Stimulated activated CD8-positive, alpha-beta memory T cell treated with anti-CD3 and anti-CD28 coated beads, Interleukin-2, amount 100 ng/mL, for 1 hour (primary cell): ENCODE measurements around the gene PAPPA.

ENCODE experiments used
- DNase-seq, 2 donors: peaks; one replicate each; pipeline ENCODE4 v3.0.0-alpha.2; 2020; ENCODE audit warnings: low read depth in 2 of 2

The PAPPA gene

DNA sequence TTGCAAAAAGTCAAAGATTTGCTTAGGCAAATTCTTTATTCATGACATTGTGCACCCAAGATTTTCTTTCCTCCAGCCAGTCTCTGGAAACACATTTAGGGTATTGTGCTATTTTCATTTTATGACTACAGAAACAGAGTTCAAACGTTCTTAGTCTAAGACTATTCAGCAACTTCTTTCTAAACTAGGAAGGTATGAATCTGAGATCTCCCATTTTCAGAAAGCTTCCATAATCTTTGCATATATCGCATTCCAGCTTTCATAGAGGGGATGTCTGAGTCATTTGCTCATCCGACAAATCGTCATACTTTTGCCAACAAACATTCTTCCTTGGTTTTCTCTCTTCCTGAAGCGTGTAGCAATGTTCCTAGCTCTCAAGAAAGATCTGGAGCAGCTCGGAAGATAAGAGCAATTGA lies 1.6 kb upstream of the PAPPA start:
- DNase-seq: no peak

DNA sequence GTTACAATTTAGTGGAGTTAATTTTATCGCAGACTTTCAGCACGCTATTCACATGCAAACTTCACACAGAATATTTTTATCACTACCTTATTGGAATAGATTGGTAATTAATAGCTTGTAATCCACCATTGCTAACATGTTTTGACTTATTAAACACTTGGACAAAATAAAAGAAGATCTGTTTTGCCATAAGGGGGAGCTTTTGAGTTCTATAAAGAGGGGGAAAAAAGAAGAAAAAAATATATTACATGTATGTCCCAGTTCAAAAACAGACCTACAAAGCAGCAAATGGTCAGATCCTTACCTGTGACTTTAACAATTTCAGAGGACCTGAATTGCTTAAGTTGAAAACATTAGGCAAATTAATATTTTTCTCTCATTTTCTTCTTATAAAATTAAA lies 1.2 kb upstream of the PAPPA start:
- no peak for DNase-seq

DNA sequence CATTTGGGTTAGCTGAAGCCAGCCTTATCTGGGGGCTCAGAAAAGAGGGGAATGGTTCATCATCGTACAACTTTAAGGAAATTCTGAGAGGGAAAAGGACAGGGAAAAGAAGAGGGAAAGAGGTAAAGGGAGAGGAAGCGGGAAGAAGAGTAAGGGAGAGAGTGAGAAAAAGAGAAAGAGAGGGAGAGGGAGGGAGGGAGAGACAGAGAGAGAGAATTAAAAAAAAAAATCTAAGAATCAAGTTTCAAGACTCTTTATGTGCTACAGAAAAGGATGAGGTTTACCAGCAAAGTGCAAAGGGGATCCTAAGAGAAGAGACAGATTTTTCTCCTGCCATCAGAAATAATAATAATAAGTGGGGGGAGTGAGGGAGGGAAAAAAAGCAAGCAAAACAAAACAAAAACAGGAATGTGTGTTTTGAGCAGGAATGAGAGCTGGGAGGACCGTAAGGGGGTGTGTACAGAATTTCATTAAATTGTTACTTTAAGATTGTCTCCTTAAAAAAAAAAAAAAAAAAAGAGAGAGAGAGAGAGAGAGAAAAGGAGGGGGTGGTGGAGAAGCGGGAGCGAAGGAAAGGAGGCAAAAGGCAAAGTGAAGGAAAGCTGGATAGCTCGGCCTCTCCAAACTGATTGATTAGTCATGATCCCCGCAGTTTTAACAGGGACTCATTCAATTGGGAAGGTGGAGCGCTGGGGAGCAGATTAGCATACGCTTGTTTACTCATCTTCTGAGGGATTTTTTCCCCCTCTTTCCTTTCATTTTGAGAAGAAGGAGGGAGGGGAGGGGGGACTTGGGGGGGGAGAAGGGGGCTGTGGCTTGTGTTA lies 438 bp upstream of the PAPPA start:
- DNase-seq: no peak

DNA sequence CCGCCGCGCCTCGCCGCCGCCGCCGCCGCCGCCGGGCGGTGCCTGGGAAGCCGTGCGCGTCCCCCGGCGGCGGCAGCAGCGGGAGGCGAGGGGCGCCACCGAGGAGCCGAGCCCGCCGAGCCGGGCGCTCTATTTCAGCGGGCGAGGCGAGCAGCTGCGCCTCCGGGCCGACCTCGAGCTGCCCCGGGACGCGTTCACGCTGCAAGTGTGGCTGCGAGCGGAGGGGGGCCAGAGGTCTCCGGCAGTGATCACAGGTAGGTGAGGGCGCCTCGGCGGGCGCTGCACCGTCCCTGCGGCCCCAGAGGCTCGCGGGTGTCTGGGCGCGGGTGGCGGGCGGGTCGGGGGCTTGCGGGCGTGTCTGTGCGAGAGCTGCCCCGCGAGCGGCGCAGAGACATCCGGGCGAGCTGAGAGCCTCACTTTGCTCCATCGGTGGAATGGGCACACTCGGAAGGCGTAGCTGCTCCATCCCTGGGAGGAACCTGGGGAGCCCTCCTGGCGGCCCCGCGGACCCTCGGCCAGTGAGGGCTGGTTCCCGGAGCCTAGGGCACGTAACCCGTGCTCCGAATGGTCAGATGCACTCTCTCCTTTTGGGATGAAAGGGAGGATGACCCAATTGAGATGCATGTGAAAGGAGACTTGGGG lies 864 bp downstream of the PAPPA start:
- DNase-seq: no peak

GRCh38 chr9:116154976-116155697 lies 1.5 kb downstream of the PAPPA start:
- DNase-seq: no peak

- no peak for DNase-seq
Observed at GRCh38 chr9:116155698-116156039, 2.1 kb downstream of the PAPPA start.

DNA sequence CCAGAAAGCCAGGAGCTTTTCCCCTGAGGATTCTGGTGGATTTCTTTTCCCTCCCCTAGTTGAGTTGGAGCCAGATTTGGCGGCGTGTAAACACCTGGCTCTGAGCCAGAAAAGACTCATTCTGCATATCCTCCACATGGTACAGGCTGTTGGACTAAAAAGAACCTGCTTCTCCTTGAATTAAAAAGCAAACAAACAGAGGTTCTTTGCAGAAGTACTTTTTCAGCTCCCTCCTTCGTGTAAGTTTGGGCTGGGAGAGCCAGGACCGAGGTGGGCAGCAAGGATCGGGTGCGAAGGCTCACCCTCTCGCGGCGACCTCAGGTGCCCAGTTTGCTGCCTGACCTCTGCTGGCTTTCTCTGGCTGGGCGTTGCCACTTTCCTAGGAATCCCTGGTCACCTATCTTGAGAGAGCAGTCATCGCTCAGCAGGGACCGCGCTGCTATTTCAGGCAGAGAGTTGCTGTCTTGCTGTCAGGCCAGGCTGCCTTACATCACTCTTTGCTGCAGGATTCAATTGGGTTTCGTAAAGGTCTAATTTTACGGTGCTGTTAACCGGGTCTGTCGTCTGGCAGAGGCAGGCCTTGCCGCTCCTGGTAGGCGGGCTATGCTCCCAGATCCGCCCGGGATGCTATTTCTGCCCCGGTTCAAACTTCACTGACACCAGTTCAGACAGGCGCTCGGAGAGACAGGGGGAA lies 3.2 kb downstream of the PAPPA start:
- no peak for DNase-seq

- no peak for DNase-seq
Observed at GRCh38 chr9:116157436-116158138, 4.0 kb downstream of the PAPPA start.

DNA sequence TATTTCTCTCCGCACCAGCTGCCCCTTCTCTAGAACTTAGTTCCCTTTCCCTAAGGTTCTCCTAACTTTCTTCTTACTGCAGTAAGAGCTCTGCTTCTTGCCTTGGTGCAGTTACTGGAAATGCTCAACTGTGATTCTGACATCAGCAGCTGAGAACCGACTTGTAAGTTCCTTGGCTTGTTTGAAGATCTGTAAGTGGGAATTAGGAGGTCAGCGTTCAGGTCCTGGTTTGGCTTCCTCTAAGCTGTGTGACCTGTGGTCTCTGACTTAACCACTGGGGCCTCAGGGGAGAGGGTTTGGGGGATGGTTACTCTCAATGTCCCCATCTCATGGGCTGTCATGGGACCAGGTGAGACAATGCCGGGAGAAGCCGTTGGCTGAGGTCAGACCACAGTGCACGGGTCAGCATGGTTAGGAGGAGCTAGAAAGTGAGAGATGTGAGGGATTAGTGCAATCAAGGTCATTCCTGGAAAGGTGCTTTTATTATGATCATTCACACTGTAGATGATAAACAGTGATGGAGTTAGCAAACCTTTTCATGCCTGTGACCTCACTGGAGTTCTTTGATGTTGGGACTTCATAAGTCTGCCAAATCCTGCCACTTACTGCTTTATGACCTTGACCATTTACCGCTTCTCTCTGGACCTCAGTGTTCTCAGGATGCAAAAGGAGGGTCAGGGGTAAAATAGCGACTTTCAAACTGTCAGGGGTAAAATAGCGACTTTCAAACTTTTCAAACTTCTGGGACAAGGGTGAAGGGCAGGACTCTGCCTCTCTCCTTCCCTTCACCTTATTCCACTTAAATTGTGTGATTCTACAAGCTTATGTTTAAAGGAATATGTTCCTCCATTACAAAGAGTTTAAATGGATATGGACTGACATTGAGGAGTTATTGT lies 7.3 kb downstream of the PAPPA start:
- no peak for DNase-seq

- no peak for DNase-seq
Observed at GRCh38 chr9:116162241-116162781, 8.7 kb downstream of the PAPPA start.

DNA sequence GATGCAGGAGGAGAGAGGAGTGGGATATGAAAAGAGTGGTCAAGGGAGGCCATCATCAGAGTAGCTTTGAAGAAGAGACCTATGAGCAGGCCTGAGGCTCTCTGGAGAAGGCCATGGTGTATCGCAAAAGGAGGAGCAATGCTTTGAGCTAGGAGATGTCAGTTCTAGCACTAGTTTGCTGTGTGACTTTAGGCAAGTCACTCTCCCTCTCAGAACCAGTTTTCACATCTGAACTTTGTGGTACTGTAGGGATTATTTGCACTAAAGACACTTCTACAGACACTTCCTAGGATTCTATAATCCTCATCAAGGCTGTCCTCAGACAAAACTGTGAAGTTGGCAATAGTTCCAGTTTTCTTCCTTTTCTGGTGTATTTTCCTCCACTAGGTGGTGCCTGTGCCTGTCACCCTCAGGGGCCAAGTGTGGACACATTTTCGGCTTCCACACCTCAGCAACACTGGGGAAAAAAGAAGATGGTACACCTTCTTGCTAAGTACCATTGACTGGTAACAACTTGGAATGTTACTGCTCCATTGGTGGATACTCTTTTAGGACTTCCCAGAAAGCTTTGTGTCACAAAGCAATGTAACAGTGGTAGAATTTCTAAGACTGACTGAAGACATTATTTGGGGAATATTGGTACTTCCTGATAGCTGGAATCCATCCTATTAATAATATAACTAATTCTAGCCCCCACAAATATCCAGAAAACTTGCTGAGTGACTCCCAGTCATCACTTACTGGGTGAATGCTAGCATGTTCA lies 9.9 kb downstream of the PAPPA start:
- DNase-seq: no peak

DNA sequence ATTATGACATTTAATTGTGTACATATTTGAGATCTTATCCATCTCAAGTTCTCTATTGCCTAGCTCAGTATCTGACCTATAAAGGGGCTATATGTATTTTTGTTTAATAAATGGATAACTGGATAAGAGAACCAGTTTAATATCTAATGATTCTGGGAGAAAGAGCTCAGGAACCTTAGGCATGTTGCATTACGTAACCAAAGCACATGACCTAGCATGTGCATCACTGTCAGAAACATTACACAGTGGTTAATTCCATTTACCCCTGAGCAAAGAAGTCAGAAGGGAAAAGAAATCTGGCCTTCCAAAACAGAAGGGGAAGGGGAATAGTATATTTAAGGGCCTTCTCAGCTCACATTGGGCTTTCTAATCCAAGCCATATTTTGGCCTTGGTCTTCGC lies 12.3 kb downstream of the PAPPA start:
- DNase-seq: no peak

DNA sequence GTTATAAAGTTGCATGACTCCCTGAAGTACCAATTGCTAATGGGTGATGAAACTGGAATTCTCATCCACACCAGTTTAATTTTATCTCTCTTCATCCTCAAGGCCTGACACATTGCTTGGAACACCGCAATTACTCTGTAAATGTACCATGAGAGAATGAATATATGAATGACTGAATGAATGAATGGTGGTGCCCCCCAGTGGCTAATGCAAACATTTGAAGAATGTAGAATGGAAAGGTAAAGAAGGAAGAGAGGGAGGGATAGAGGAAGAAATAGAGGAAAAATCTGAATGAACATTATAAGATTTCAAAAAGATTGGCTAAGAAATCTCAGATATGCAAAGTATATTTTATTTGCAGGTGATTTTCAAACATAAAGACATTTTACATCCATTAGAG lies 13.1 kb downstream of the PAPPA start:
- no peak for DNase-seq

DNA sequence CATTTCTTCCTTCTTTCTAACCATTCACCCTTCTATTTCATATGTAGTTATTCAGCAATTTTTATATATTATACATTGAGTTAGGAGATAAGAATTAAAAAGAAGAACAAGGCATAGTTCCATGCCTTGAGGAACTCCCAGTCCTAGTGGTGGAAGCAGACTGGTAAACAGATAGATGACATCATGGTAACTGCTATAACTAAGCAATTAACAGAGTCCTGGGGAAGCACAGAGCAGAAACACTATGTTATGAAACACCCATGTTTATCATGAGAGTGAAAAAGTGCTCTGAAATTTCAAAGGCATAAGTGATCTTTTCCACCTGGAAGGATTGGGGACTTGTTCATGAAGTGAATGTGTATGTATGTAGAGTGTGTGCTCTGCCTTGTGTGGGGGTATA lies 14.6 kb downstream of the PAPPA start:
- no peak for DNase-seq

DNA sequence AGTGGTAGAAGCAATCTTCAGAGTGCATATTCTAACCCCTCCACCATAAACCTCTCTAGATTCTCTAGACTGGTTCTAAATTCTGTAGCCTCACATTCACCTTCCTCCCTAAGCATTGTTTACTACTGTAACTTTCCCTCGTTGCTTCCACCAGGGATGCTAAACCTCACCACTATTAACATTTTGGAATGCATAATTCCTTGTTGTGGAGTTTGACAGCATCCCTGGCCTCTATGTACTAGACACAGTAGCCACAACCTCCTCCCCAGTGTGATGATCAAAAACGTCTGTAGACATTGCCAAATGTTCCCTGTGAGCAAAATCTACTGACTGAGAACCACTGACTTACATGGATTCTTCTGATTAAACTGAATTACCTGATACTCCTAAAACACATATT lies 18.6 kb downstream of the PAPPA start:
- DNase-seq: no peak

DNA sequence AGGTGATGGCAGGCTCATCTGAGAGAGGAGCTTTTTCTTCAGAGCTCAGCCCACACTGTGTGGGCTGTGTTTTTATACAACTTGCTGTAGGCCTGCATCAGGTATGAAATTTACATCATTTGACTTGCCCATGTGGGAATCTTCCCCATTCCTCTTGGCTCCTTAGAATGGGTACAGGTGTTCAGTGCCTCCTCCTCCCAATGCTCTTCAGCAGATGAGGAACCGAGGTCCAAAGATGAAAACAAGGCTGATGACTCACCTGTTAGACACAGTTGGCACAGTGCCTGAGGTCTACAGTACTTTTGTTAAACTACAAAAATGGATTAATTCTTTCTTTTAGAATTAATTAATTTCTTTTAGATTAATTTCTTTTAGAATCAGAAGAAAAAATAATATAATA lies 20.8 kb downstream of the PAPPA start:
- no peak for DNase-seq

DNA sequence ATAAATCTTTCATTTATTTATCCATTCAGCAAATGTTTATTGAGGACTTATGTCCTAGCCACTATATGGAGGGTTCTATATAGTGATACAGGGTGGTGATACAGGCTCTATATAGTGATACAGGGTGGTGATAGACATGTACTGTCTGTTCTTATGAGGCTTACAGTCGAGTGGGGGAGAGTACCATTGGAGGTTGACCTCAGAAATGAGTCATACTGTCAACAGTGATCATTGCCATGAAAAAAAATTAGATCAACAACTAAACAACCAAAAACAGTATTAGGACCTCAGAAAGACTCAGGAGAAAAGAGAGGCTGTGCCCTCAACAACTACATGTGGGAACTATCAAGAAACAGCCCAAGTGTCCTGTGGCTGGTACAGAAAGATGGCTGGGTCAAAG lies 22.0 kb downstream of the PAPPA start:
- DNase-seq: no peak

- no peak for DNase-seq
Observed at GRCh38 chr9:116178481-116179211, 25.1 kb downstream of the PAPPA start.

GRCh38 chr9:116179568-116179967 lies 26.0 kb downstream of the PAPPA start:
- no peak for DNase-seq
